ENCODE data around the gene CPEB2. TPM values are rescaled to one million over a fixed set of nuclear protein-coding genes. Genes with fewer than 3 reads are reported as not detected.

Gene CPEB2
- total RNA-seq (27.5 TPM), polyA plus RNA-seq (1 to 10 TPM in 3 of 4 donors, under 1 TPM in 1; 0.94 to 3.0 (median 1.4) TPM)

DNA sequence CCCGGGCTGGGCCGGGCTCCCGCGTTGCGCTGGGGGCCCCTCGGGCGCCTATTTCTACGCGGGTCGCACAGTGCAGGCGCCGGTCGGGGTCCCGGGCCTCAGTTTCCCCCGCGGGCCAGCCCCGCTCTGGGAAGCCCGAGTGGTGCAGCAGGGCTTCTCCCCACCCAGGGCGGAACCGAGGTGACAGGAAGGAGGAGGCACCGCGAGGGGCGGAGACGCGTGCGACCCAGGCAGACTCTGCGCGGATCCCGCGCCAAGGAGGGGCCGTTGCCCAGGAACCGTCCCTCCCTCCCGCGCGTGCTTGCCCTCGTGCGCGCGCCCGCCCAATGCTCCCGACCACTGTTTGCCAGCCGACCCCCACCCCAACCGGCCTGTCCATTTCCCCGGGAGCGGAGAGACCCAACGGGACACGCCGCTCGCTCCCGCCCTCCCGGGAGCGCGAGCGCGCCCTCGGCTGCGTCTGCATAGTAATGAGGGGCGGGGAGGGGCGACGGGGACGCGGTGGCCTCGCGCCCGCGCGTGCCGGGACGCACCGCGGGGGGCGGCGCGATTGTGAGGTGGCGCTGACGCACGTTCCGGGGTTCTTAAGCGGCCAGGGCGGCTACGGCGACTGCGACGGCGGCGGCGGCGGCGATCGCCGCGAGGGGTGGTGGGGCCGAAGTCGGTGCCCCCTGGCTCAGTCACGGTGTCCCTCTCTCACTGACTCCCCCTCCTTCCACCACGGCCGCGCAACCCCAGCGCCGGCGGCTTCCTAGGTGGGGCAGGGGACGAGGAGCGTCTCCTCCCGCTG lies at the start of gene CPEB2:
CPEB2 (plus strand) TSS at position 613 of the 790 bp plus-strand sequence. CDS start 193 bp downstream, outside the sequence.
- DNase-seq (peak; percentile 86 to 95 (median 92)), ATAC-seq (ENCODE audit: low read depth in 2 of 2) (peak; percentile 76 to 80)

DNA sequence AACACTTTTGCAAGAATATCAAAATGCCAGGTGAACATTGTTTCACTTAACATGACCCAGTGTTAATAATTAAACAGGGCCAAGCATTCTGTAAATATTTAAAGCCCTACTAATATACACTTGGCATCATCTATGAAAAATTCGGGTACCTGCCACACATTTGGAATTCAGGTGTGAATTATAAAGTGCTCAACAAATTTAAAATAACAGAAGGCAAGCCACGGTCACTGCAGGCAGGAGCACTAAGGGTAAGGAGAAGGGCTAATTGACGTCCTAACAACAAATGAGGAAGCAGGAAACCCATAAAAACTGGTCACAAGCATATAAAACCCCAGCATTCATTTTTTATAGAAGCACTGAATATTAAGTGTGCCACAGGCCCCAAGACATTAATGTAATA lies 43.8 kb upstream of the CPEB2 start:
- Histone ChIP-seq H3K36me3 (ENCODE audit: control insufficient read depth, insufficient read depth, low read length) (no peaks in the 10 kb centered on the region), H3K27me3 (ENCODE audit: control insufficient read depth, insufficient read depth, low read length) (peaks cover 3% of the 10 kb centered on the region), H3K9me3 (ENCODE audit: control insufficient read depth in 2 of 2, low read length in 2 of 2) (no peaks in the 10 kb centered on the region), H3K4me3 (ENCODE audit: low read depth, low read length) (no peak overlapping the region), H3K27ac (ENCODE audit: insufficient read depth, low read length, poor library complexity, severe bottlenecking) (no peak overlapping the region), H3K4me1 (ENCODE audit: control insufficient read depth, insufficient read depth, low read length, poor library complexity, severe bottlenecking) (no peaks in the 10 kb centered on the region)
- H3K4me1 Mint-ChIP-seq: no peaks in the 10 kb centered on the region
- H3K27ac Mint-ChIP-seq: no peak overlapping the region
- H3K36me3 Mint-ChIP-seq: no peaks in the 10 kb centered on the region
- peaks cover 0 to 1% (median 0%) of the 10 kb centered on the region in 7 donors for H3K9me3 Mint-ChIP-seq
- ATAC-seq (ENCODE audit: low read depth in 2 of 2) (no peak), DNase-seq (no peak)
- H3K4me3 Mint-ChIP-seq: peak overlapping the region in 1 of 4 donors; percentile 6
- peaks cover 6% of the 10 kb centered on the region for H3K27me3 Mint-ChIP-seq

More for the DNA sequence above, at the start of gene CPEB2:
- Histone ChIP-seq H3K27ac (ENCODE audit: insufficient read depth, low read length, poor library complexity, severe bottlenecking) (peak within 1 kb of the TSS; percentile 100), H3K9me3 (ENCODE audit: control insufficient read depth in 2 of 2, low read length in 2 of 2) (no peaks in the 10 kb centered on the region), H3K4me3 (ENCODE audit: low read depth, low read length) (peak within 1 kb of the TSS; percentile 95), H3K4me1 (ENCODE audit: control insufficient read depth, insufficient read depth, low read length, poor library complexity, severe bottlenecking) (peaks cover 28% of the 10 kb centered on the region), H3K36me3 (ENCODE audit: control insufficient read depth, insufficient read depth, low read length) (no peaks in the 10 kb centered on the region), H3K27me3 (ENCODE audit: control insufficient read depth, insufficient read depth, low read length) (no peaks in the 10 kb centered on the region)
- no peaks in the 10 kb centered on the region for H3K36me3 Mint-ChIP-seq
- no peaks in the 10 kb centered on the region for H3K9me3 Mint-ChIP-seq
- H3K4me1 Mint-ChIP-seq: peaks cover 10 to 31% (median 25%) of the 10 kb centered on the region in 4 donors
- peak within 1 kb of the TSS; percentile 97 to 98 (median 98) for H3K27ac Mint-ChIP-seq
- H3K4me3 Mint-ChIP-seq: peak within 1 kb of the TSS; percentile 90 to 99 (median 94)
- H3K27me3 Mint-ChIP-seq: peaks cover 6% of the 10 kb centered on the region

DNA sequence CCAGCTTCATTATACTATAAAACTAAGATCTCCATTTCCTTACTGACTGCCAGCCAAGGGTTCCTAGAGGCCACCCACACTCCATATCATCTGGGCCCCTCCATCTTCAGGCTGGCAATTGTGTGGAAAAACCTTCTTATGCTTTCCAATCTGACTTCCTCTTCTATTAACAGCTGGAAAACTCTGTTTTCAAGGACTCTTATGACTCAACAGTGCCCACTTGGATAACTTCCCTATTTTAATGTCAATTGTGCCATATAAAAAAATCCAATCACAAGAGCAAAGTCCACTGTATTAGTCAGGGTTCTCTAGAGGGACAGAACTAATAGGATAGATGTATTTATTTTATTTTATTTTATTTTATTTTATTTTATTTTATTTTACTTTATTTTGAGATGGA lies 41.0 kb upstream of the CPEB2 start:
- Mint-ChIP-seq H3K4me1 (no peaks in the 10 kb centered on the region), H3K4me3 (no peak overlapping the region), H3K27ac (no peak overlapping the region), H3K9me3 (peaks cover 0 to 1% (median 0%) of the 10 kb centered on the region in 7 donors), H3K36me3 (no peaks in the 10 kb centered on the region), H3K27me3 (peaks cover 8% of the 10 kb centered on the region)
- no peaks in the 10 kb centered on the region for H3K36me3 ChIP-seq (ENCODE audit: control insufficient read depth, insufficient read depth, low read length)
- H3K9me3 ChIP-seq (ENCODE audit: control insufficient read depth in 2 of 2, low read length in 2 of 2): no peaks in the 10 kb centered on the region
- ATAC-seq (ENCODE audit: low read depth in 2 of 2): no peak
- H3K4me3 ChIP-seq (ENCODE audit: low read depth, low read length): no peak overlapping the region
- no peaks in the 10 kb centered on the region for H3K4me1 ChIP-seq (ENCODE audit: control insufficient read depth, insufficient read depth, low read length, poor library complexity, severe bottlenecking)
- DNase-seq: no peak
- peaks cover 1% of the 10 kb centered on the region for H3K27me3 ChIP-seq (ENCODE audit: control insufficient read depth, insufficient read depth, low read length)
- no peak overlapping the region for H3K27ac ChIP-seq (ENCODE audit: insufficient read depth, low read length, poor library complexity, severe bottlenecking)

DNA sequence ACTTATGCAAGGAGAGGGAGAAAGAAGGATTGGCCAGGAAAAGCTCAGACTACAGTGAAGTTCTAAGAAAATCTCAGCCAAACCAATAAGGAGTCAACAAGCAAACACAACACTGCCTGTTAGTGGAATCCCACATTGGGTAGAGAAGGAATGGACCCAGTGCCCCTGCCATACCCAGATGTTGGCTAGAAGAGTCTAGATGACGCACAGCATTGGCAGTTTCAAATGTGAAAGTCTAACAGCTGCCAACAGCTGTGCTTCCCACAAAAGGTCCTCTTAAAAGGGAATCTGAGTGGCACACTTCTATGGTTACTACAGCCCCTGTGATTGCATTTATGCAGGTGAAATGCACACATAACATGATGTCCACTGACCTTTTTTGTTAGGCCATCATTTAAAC lies 37.2 kb upstream of the CPEB2 start:
- Histone ChIP-seq H3K4me3 (ENCODE audit: low read depth, low read length) (no peak overlapping the region), H3K9me3 (ENCODE audit: control insufficient read depth in 2 of 2, low read length in 2 of 2) (no peaks in the 10 kb centered on the region), H3K4me1 (ENCODE audit: control insufficient read depth, insufficient read depth, low read length, poor library complexity, severe bottlenecking) (no peaks in the 10 kb centered on the region), H3K36me3 (ENCODE audit: control insufficient read depth, insufficient read depth, low read length) (no peaks in the 10 kb centered on the region), H3K27ac (ENCODE audit: insufficient read depth, low read length, poor library complexity, severe bottlenecking) (no peak overlapping the region), H3K27me3 (ENCODE audit: control insufficient read depth, insufficient read depth, low read length) (peaks cover 7% of the 10 kb centered on the region)
- Mint-ChIP-seq H3K36me3 (no peaks in the 10 kb centered on the region), H3K9me3 (peaks cover 0 to 1% (median 0%) of the 10 kb centered on the region in 7 donors), H3K4me1 (no peaks in the 10 kb centered on the region), H3K4me3 (no peak overlapping the region), H3K27me3 (peaks cover 18% of the 10 kb centered on the region), H3K27ac (no peak overlapping the region)
- no peak for DNase-seq
- ATAC-seq (ENCODE audit: low read depth in 2 of 2): no peak

DNA sequence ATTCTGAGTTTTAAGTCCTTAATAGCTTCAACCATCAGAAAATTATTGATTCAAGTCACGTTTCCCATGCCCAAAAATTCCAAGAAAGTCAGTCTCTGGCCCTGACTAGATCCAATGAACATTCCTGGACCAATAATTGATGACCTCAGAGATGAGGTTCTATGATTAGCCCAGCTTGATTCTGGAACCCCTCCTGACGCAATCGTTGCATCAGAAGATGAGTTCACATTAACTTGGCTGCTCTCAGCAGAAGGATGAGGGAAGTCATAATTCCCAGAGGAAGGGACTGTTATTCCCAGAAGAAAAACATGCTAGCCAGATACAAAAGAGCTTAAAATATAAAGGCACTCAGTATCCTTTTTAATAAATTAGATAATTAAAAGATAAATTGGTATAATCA lies 34.3 kb upstream of the CPEB2 start:
- no peaks in the 10 kb centered on the region for H3K4me1 ChIP-seq (ENCODE audit: control insufficient read depth, insufficient read depth, low read length, poor library complexity, severe bottlenecking)
- Mint-ChIP-seq H3K36me3 (no peaks in the 10 kb centered on the region), H3K9me3 (peaks cover 0 to 4% (median 0%) of the 10 kb centered on the region in 7 donors), H3K4me1 (no peaks in the 10 kb centered on the region), H3K27ac (no peak overlapping the region), H3K27me3 (peaks cover 38% of the 10 kb centered on the region), H3K4me3 (no peak overlapping the region)
- H3K36me3 ChIP-seq (ENCODE audit: control insufficient read depth, insufficient read depth, low read length): no peaks in the 10 kb centered on the region
- H3K4me3 ChIP-seq (ENCODE audit: low read depth, low read length): no peak overlapping the region
- H3K9me3 ChIP-seq (ENCODE audit: control insufficient read depth in 2 of 2, low read length in 2 of 2): peaks cover 0 to under 1% of the 10 kb centered on the region in 2 experiments
- ATAC-seq (ENCODE audit: low read depth in 2 of 2) (no peak), DNase-seq (no peak)
- H3K27me3 ChIP-seq (ENCODE audit: control insufficient read depth, insufficient read depth, low read length): peaks cover 10% of the 10 kb centered on the region
- no peak overlapping the region for H3K27ac ChIP-seq (ENCODE audit: insufficient read depth, low read length, poor library complexity, severe bottlenecking)

DNA sequence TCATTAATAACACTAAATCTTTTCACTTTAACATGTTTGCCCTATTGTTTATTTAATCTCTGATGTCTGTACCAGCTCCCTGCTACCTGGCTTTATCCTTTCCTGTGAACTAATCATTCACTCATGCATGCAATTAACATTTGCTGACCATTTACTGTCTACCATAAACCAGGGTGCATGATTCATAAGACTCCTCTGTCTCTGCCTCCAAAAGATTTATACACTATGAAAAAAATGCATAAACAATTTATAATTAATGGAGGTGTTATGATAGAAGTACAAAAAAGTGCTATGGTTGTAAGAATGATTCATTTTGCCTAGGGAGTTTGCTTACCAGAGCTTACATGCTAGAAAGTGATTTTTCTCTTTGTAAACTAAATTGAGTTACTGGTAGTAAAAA lies 24.5 kb upstream of the CPEB2 start:
- ATAC-seq (ENCODE audit: low read depth in 2 of 2) (no peak), DNase-seq (no peak)
- Histone ChIP-seq H3K9me3 (ENCODE audit: control insufficient read depth in 2 of 2, low read length in 2 of 2) (peaks cover 5 to 8% of the 10 kb centered on the region in 2 experiments), H3K4me3 (ENCODE audit: low read depth, low read length) (no peak overlapping the region), H3K4me1 (ENCODE audit: control insufficient read depth, insufficient read depth, low read length, poor library complexity, severe bottlenecking) (no peaks in the 10 kb centered on the region), H3K27me3 (ENCODE audit: control insufficient read depth, insufficient read depth, low read length) (peaks cover 10% of the 10 kb centered on the region), H3K36me3 (ENCODE audit: control insufficient read depth, insufficient read depth, low read length) (no peaks in the 10 kb centered on the region), H3K27ac (ENCODE audit: insufficient read depth, low read length, poor library complexity, severe bottlenecking) (no peak overlapping the region)
- H3K9me3 Mint-ChIP-seq: peaks cover 0 to 4% (median 2%) of the 10 kb centered on the region in 7 donors
- H3K4me3 Mint-ChIP-seq: no peak overlapping the region
- H3K4me1 Mint-ChIP-seq: no peaks in the 10 kb centered on the region
- H3K27ac Mint-ChIP-seq: no peak overlapping the region
- H3K36me3 Mint-ChIP-seq: no peaks in the 10 kb centered on the region
- H3K27me3 Mint-ChIP-seq: peaks cover 8% of the 10 kb centered on the region

DNA sequence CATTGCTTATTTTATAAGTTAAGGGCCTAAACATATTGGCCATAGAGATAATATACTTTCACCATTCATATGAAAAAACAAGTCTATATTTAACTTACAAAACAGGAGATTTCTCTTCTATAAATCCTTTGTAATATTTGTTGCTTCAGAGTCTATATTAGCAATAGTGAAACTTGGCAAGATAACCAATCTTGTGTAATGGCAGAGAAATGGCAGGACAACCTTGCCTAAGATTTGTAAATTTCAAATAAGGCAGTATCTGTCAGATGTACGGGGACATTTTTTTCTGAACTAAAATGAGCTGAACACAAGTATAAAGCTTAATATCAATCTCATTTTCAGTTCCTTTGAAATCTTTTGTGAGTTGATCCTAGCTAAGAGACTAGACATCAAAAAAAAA lies 17.8 kb upstream of the CPEB2 start:
- Histone ChIP-seq H3K4me1 (ENCODE audit: control insufficient read depth, insufficient read depth, low read length, poor library complexity, severe bottlenecking) (no peaks in the 10 kb centered on the region), H3K27me3 (ENCODE audit: control insufficient read depth, insufficient read depth, low read length) (peaks cover 8% of the 10 kb centered on the region), H3K9me3 (ENCODE audit: control insufficient read depth in 2 of 2, low read length in 2 of 2) (no peaks in the 10 kb centered on the region), H3K36me3 (ENCODE audit: control insufficient read depth, insufficient read depth, low read length) (no peaks in the 10 kb centered on the region), H3K27ac (ENCODE audit: insufficient read depth, low read length, poor library complexity, severe bottlenecking) (no peak overlapping the region), H3K4me3 (ENCODE audit: low read depth, low read length) (no peak overlapping the region)
- no peaks in the 10 kb centered on the region for H3K4me1 Mint-ChIP-seq
- ATAC-seq (ENCODE audit: low read depth in 2 of 2) (no peak), DNase-seq (no peak)
- H3K36me3 Mint-ChIP-seq: no peaks in the 10 kb centered on the region
- peaks cover 0 to 2% (median 0%) of the 10 kb centered on the region in 7 donors for H3K9me3 Mint-ChIP-seq
- peaks cover 26% of the 10 kb centered on the region for H3K27me3 Mint-ChIP-seq
- H3K4me3 Mint-ChIP-seq: no peak overlapping the region
- H3K27ac Mint-ChIP-seq: no peak overlapping the region

DNA sequence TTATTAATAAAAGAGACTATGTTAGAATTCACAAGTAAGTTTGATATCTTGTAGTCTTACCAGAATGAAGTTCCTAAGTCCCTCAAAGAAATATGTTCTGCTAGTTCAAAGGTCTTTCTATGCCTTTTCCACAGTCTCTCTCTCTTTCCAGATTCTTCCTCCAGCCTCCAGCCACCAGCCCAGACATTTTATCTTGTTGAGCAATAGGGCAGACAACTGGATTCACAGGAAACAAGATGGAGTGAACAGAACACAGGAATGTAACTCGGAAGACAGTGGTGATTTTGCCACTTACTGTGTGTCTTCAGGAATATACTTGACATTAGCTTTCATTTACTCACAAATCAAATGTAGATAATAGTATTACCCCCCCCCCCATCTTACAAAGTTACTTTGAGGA lies 17.1 kb upstream of the CPEB2 start:
- H3K27ac Mint-ChIP-seq: no peak overlapping the region
- Histone ChIP-seq H3K36me3 (ENCODE audit: control insufficient read depth, insufficient read depth, low read length) (no peaks in the 10 kb centered on the region), H3K4me3 (ENCODE audit: low read depth, low read length) (no peak overlapping the region), H3K27ac (ENCODE audit: insufficient read depth, low read length, poor library complexity, severe bottlenecking) (no peak overlapping the region), H3K4me1 (ENCODE audit: control insufficient read depth, insufficient read depth, low read length, poor library complexity, severe bottlenecking) (no peaks in the 10 kb centered on the region), H3K9me3 (ENCODE audit: control insufficient read depth in 2 of 2, low read length in 2 of 2) (no peaks in the 10 kb centered on the region), H3K27me3 (ENCODE audit: control insufficient read depth, insufficient read depth, low read length) (peaks cover 5% of the 10 kb centered on the region)
- no peak for ATAC-seq (ENCODE audit: low read depth in 2 of 2)
- H3K4me3 Mint-ChIP-seq: no peak overlapping the region
- H3K36me3 Mint-ChIP-seq: no peaks in the 10 kb centered on the region
- no peaks in the 10 kb centered on the region for H3K4me1 Mint-ChIP-seq
- no peak for DNase-seq
- H3K27me3 Mint-ChIP-seq: peaks cover 23% of the 10 kb centered on the region
- peaks cover 0 to 2% (median 0%) of the 10 kb centered on the region in 7 donors for H3K9me3 Mint-ChIP-seq
